Activated T-helper 1 cell treated with anti-CD3 and anti-CD28 coated beads, Interleukin-12 subunit alpha, Interleukin-12 subunit beta, Interleukin-2, Interleukin-4 antibody, amounts not matched to agents 30 ng/mL and 10 ng/mL and 1 ng/mL, durations not matched to agents 14 hours and 24 hours and 36 hours (primary cell): ENCODE measurements around the gene ZNF662. TPM values are rescaled to one million over a fixed set of nuclear protein-coding genes. Genes with fewer than 3 reads are reported as not detected.

Experiments
- total RNA-seq: library from RNA; stranded (reverse); gene quantifications from 2 replicates; pipeline ENCODE4 v1.2.3, GENCODE V29; 2022

ZNF662 gene
- total RNA-seq, 1 donor from 2014 or later, result 0.23 TPM

Other genes with a start within 250 kb of the ZNF662 start
- not detected in 2 replicates for gene KLHL40, start 220.6 kb upstream of the ZNF662 start, total RNA-seq
- gene HHATL, start 203.3 kb upstream of the ZNF662 start, total RNA-seq, result not detected in 2 replicates
- gene CCDC13, start 132.9 kb upstream of the ZNF662 start, total RNA-seq, result 0.32 TPM in 1 of 2 replicates, not detected in the other
- gene HIGD1A, start 101.7 kb upstream of the ZNF662 start, total RNA-seq, result 90.1 and 97.5 TPM in 2 replicates
- 0.66 and 0.88 TPM in 2 replicates for gene ACKR2, start 96.7 kb upstream of the ZNF662 start, total RNA-seq
- gene CYP8B1, start 30.3 kb upstream of the ZNF662 start, total RNA-seq, result not detected in 2 replicates
- not detected in 2 replicates for gene GASK1A, start 73.2 kb downstream of the ZNF662 start, total RNA-seq
- 8.3 and 9.8 TPM in 2 replicates for gene POMGNT2, start 199.9 kb downstream of the ZNF662 start, total RNA-seq